NCI-H2196 treated with DMSO at 0.1 percent for 48 hours (cell line): ENCODE measurements around the gene RAB1A.

Experiments
- DNase-seq: peaks from one replicate; lab custom pipeline; 2025; ENCODE audit not compliant: unreplicated experiment; lab: John Stamatoyannopoulos, UW

RAB1A gene

GRCh38 chr2:65062843-65063825, 66.8 kb downstream of the RAB1A start:
- no peak for DNase-seq

- DNase-seq, result no peak
Observed at GRCh38 chr2:65061910-65062339, 68.0 kb downstream of the RAB1A start.

GRCh38 chr2:65061146-65061909, 68.6 kb downstream of the RAB1A start:
- DNase-seq, result no peak

GRCh38 chr2:65059071-65059470, 70.8 kb downstream of the RAB1A start:
- no peak for DNase-seq

GRCh38 chr2:65057391-65058052, 72.4 kb downstream of the RAB1A start:
- no peak for DNase-seq

GRCh38 chr2:65057054-65057375, 72.9 kb downstream of the RAB1A start:
- no peak for DNase-seq

- DNase-seq, result peak; percentile 81
Observed at GRCh38 chr2:65056215-65057053, 73.5 kb downstream of the RAB1A start, which contains the start of gene CEP68. TSS of gene CEP68 (plus strand) at chr2:65056416. CDS start at chr2:65069445, 13,029 bp downstream.

- DNase-seq, result no peak
Observed at GRCh38 chr2:65055422-65056214, 74.3 kb downstream of the RAB1A start.

GRCh38 chr2:65054749-65055421, 75.0 kb downstream of the RAB1A start:
- DNase-seq, result no peak

- DNase-seq, result no peak
Observed at GRCh38 chr2:65053199-65053598, 76.7 kb downstream of the RAB1A start.

GRCh38 chr2:65050931-65051330, 79.0 kb downstream of the RAB1A start:
- no peak for DNase-seq

- DNase-seq, result no peak
Observed at GRCh38 chr2:65049010-65049639, 80.8 kb downstream of the RAB1A start.

GRCh38 chr2:65046633-65047407, 83.1 kb downstream of the RAB1A start:
- DNase-seq, result no peak

- no peak for DNase-seq
Observed at GRCh38 chr2:65045651-65046050, 84.3 kb downstream of the RAB1A start.

- no peak for DNase-seq
Observed at GRCh38 chr2:65044097-65044735, 85.7 kb downstream of the RAB1A start.

GRCh38 chr2:65043001-65043400, 86.9 kb downstream of the RAB1A start:
- DNase-seq, result no peak
